ENCODE measurements around the gene BIN1. TPM values are rescaled to one million over a fixed set of nuclear protein-coding genes. Genes with fewer than 3 reads are reported as not detected.

BIN1 gene
- total and polyA plus RNA-seq, 2 of the 4 experiments (the other 2 are of a cell fraction), result 18.1 to 25.7 TPM

DNA sequence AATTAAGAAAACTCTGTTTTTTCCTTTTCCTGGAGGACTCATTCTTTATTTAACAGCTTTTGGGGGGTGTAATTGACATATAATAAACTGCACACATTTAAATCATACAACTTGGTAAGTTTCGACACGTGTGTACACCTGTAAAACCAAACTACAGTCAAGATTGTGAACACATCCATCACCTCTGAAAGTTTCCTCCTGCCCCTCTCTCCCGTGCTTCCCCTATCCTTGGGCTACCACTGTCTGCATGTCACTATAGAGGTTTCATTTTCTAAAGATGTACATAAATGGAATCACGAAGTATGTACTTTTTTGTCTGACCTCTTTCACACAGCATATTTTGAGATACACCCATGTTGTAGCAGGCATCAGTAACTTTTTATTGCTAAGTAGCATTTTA is 100.0 kb downstream of the BIN1 start:
- Histone ChIP-seq H3K36me3 (ENCODE audit: control insufficient read depth, insufficient read depth, low read length) (no peaks in the 10 kb centered on the region), H3K23ac (ENCODE audit: low read depth, low read length) (no peak overlapping the region), H3K14ac (replicated peaks; ENCODE audit: low read depth, low read length) (no peak overlapping the region), H3K9me3 (ENCODE audit: control insufficient read depth, insufficient read depth, low read length) (no peaks in the 10 kb centered on the region), H2AFZ (replicated peaks; ENCODE audit: low read length, poor library complexity) (no peak overlapping the region), H4K8ac (ENCODE audit: low read depth in 2 of 2, low read length in 2 of 2) (no peak overlapping the region), H2BK20ac (ENCODE audit: low read depth, low read length) (no peak overlapping the region), H2AK9ac (replicated peaks; ENCODE audit: low read depth, low read length, poor library complexity) (no peak overlapping the region), H2BK120ac (ENCODE audit: low read depth, low read length) (no peak overlapping the region; the same call in 1 of the 2 replicates), H3K4me3 (ENCODE audit: insufficient read depth, low read depth, low read length) (no peak overlapping the region), H3K4me1 (ENCODE audit: control insufficient read depth, insufficient read depth, low read length) (no peaks in the 10 kb centered on the region; the same call in 1 of the 2 replicates), H4K91ac (ENCODE audit: insufficient read depth, low read depth, low read length) (no peak overlapping the region), H4K5ac (ENCODE audit: low read depth, low read length) (no peak overlapping the region), H4K20me1 (ENCODE audit: insufficient read depth, low read length) (no peaks in the 10 kb centered on the region), H2AK5ac (ENCODE audit: low read depth, low read length) (no peak overlapping the region), H3K4ac (ENCODE audit: low read depth, low read length) (no peak overlapping the region), H2BK5ac (ENCODE audit: low read depth, low read length, poor library complexity, severe bottlenecking) (no peak overlapping the region), H3K27me3 (ENCODE audit: control insufficient read depth, insufficient read depth, low read length) (peaks cover 6% of the 10 kb centered on the region), H2BK15ac (ENCODE audit: low read depth, low read length) (no peak overlapping the region), H3K79me1 (ENCODE audit: low read depth in 1 of 2, low read length in 2 of 2) (no peaks in the 10 kb centered on the region), H3K27ac (ENCODE audit: insufficient read depth, low read length) (no peak overlapping the region), H3K18ac (ENCODE audit: low read depth, low read length) (no peak overlapping the region), H3K9me1 (ENCODE audit: insufficient read depth, low read length) (no peaks in the 10 kb centered on the region), H3K9ac (ENCODE audit: low read depth, low read length) (no peak overlapping the region), H3K4me2 (ENCODE audit: low read depth, low read length) (no peak overlapping the region), H3K56ac (ENCODE audit: extremely low read depth, insufficient read depth, low read length) (no peak overlapping the region)
- no peak for DNase-seq
- no CpG with 5 or more reads among the region's 4 CpGs for WGBS, 2 experiments (ENCODE audit: extremely low coverage in 2 of 2, insufficient read length in 1 of 2)
- TF ChIP-seq ELK1 (IDR thresholded peaks at IDR 0.05; ENCODE audit: borderline replicate concordance, low read depth, low read length) (no peak), RAD21 (IDR thresholded peaks at IDR 0.05; ENCODE audit: low read length) (no peak), FOS (IDR thresholded peaks at IDR 0.05; ENCODE audit: low read depth, low read length) (no peak), SMC3 (IDR thresholded peaks at IDR 0.05; ENCODE audit: low read depth, low read length) (no peak), CHD1 (IDR thresholded peaks at IDR 0.05; ENCODE audit: low read depth, low read length) (no peak), USF2 (IDR thresholded peaks at IDR 0.05; ENCODE audit: low read depth, low read length) (no peak), CEBPB (IDR thresholded peaks at IDR 0.05; ENCODE audit: low read depth, low read length) (no peak), BHLHE40 (IDR thresholded peaks at IDR 0.05; ENCODE audit: low read depth, low read length) (no peak), RFX5 (IDR thresholded peaks at IDR 0.05; ENCODE audit: low read depth, low read length) (no peak), RCOR1 (IDR thresholded peaks at IDR 0.05; ENCODE audit: insufficient replicate concordance, low read length) (no peak), MAFK (IDR thresholded peaks at IDR 0.05; ENCODE audit: low read depth, low read length) (no peak), CTCF (conservative IDR thresholded peaks at IDR 0.05; ENCODE audit: low read depth, low read length) (no peak), MXI1 (IDR thresholded peaks at IDR 0.05; ENCODE audit: borderline replicate concordance, low read depth, low read length) (no peak), MAZ (IDR thresholded peaks at IDR 0.05; ENCODE audit: borderline replicate concordance, low read depth, low read length) (no peak), POLR2A (IDR thresholded peaks at IDR 0.05; ENCODE audit: low read depth, low read length) (no peak)
- in situ Hi-C loops (cut with MboI; ENCODE audit: low sequenced_read_pairs), result no loop called here
- POLR2A ChIA-PET (ENCODE audit: unreplicated experiment), result no interaction called here
- intact Hi-C loops (cut with micrococcal nuclease), result no loop called here
- ATAC-seq (ENCODE audit: low read depth), result no peak
- BruUV-seq (replicated peaks), result no TSS peak
- CTCF ChIA-PET, result no interaction called here
- dilution Hi-C loops (cut with HindIII; ENCODE audit: low sequenced_read_pairs, unreplicated experiment), result no loop called here

Measured in IMR-90 (cell line).